GM19372 (cell line): ENCODE measurements around the gene MSRB1.
A peak's percentile ranks its signal among the peaks of the same experiment; 100 is the strongest.

ENCODE experiments used
- ATAC-seq: cut with Tn5 transposase; IDR thresholded peaks from one replicate; pipeline ENCODE4 v1.9.1; 2021; ENCODE audit warnings: mild to moderate bottlenecking, low read depth, moderate library complexity; ENCODE audit not compliant: unreplicated experiment

The MSRB1 gene

GRCh38 chr16:1942810-1943726 lies at the start of gene MSRB1:
MSRB1 (minus strand) TSS chr16:1943199; CDS start chr16:1943156, 43 bp downstream.
- ATAC-seq, result peak; percentile 93

GRCh38 chr16:1991948-1992703 lies 49.1 kb upstream of the MSRB1 start:
- ATAC-seq, result peak; percentile 51

GRCh38 chr16:1991588-1991947 lies 48.6 kb upstream of the MSRB1 start:
- ATAC-seq, result no peak

GRCh38 chr16:1991135-1991551 lies 48.1 kb upstream of the MSRB1 start:
- ATAC-seq, result peak; percentile 32

GRCh38 chr16:1990351-1991134 lies 47.5 kb upstream of the MSRB1 start:
- no peak for ATAC-seq

- no peak for ATAC-seq
Measured at GRCh38 chr16:1990101-1990350, 47.0 kb upstream of the MSRB1 start.

GRCh38 chr16:1989209-1990100 lies 46.5 kb upstream of the MSRB1 start, which contains the start of gene SYNGR3:
SYNGR3 (plus strand) TSS chr16:1989970; CDS start chr16:1990103, 133 bp downstream.
- no peak for ATAC-seq

GRCh38 chr16:1987198-1987597 lies 44.2 kb upstream of the MSRB1 start:
- no peak for ATAC-seq

- ATAC-seq, result no peak
Measured at GRCh38 chr16:1985466-1986150, 42.6 kb upstream of the MSRB1 start.

- ATAC-seq, result no peak
Measured at GRCh38 chr16:1984347-1985225, 41.6 kb upstream of the MSRB1 start.

- peak; percentile 85 for ATAC-seq
Measured at GRCh38 chr16:1983544-1984346, 40.7 kb upstream of the MSRB1 start, which contains the start of gene GFER. GFER (plus strand) TSS chr16:1984193; CDS start chr16:1984219, 26 bp downstream.

- no peak for ATAC-seq
Measured at GRCh38 chr16:1982991-1983543, 40.1 kb upstream of the MSRB1 start.

GRCh38 chr16:1982013-1982433 lies 39.0 kb upstream of the MSRB1 start:
- no peak for ATAC-seq

- ATAC-seq, result no peak
Measured at GRCh38 chr16:1981398-1981836, 38.4 kb upstream of the MSRB1 start, which contains the start of gene NOXO1. NOXO1 (minus strand) TSS chr16:1981469; CDS start chr16:1981179, 290 bp downstream.

GRCh38 chr16:1980770-1981087 lies 37.7 kb upstream of the MSRB1 start:
- ATAC-seq, result no peak

- no peak for ATAC-seq
Measured at GRCh38 chr16:1980030-1980769, 37.2 kb upstream of the MSRB1 start.
